VCaP (cell line): ENCODE results near the gene LCP2.

Experiments used
- H3K27ac ChIP-seq: fragments of 450-650 bp; 2 replicates; pipeline ENCODE4 v1.5.1; 2017
- TF ChIP-seq, protein P1 (sequence below): fragments of 450-650 bp; conservative IDR thresholded peaks from 2 replicates; pipeline ENCODE4 v1.5.1; 2017; ENCODE audit warnings: mild to moderate bottlenecking, moderate library complexity

The LCP2 gene

DNA sequence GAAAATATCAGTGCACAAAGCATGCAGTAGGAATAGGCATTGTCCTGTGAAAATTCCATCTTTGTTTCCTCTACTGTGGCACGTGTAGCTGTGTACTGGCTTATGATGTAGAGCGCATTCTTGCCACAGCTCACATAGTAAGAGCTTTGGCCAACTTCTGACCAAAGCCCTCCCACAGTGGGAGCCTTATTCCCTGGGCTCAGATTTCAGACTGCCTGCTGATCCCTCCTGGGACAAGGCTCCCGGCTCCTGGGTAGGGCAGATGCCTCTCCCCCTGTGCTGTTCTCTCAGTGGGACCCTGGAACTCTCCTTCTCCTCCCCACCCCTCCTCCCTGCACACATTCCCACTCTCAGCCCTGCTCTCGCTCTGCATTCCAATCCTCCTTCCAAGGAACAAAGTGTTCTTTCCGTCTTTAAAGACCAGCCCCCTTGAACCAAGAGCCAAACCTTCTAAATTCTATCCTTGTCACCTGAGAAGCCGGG is 17.5 kb downstream of the LCP2 start:
- no peak overlapping the region for H3K27ac ChIP-seq
- TF ChIP-seq, protein P1, sequence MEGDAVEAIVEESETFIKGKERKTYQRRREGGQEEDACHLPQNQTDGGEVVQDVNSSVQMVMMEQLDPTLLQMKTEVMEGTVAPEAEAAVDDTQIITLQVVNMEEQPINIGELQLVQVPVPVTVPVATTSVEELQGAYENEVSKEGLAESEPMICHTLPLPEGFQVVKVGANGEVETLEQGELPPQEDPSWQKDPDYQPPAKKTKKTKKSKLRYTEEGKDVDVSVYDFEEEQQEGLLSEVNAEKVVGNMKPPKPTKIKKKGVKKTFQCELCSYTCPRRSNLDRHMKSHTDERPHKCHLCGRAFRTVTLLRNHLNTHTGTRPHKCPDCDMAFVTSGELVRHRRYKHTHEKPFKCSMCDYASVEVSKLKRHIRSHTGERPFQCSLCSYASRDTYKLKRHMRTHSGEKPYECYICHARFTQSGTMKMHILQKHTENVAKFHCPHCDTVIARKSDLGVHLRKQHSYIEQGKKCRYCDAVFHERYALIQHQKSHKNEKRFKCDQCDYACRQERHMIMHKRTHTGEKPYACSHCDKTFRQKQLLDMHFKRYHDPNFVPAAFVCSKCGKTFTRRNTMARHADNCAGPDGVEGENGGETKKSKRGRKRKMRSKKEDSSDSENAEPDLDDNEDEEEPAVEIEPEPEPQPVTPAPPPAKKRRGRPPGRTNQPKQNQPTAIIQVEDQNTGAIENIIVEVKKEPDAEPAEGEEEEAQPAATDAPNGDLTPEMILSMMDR, result no peak

DNA sequence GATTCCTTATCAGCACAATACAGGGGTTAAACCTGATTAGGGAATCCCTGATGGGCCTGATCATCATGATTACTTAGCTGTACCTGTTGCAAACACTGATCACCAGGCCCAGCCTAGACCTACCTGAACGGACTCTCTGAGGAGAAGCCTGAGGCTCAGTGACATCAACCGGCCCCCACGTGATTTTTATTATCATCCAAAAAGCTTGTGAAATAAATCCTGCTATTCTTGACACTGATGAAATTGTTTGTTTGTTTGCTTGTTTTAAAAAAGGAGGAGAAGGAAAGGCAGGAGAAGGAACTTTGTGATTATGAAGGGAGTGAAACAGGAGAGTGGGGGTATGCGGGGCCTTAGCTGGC is 18.1 kb downstream of the LCP2 start:
- H3K27ac ChIP-seq, result no peak overlapping the region
- TF ChIP-seq, protein P1, result no peak

DNA sequence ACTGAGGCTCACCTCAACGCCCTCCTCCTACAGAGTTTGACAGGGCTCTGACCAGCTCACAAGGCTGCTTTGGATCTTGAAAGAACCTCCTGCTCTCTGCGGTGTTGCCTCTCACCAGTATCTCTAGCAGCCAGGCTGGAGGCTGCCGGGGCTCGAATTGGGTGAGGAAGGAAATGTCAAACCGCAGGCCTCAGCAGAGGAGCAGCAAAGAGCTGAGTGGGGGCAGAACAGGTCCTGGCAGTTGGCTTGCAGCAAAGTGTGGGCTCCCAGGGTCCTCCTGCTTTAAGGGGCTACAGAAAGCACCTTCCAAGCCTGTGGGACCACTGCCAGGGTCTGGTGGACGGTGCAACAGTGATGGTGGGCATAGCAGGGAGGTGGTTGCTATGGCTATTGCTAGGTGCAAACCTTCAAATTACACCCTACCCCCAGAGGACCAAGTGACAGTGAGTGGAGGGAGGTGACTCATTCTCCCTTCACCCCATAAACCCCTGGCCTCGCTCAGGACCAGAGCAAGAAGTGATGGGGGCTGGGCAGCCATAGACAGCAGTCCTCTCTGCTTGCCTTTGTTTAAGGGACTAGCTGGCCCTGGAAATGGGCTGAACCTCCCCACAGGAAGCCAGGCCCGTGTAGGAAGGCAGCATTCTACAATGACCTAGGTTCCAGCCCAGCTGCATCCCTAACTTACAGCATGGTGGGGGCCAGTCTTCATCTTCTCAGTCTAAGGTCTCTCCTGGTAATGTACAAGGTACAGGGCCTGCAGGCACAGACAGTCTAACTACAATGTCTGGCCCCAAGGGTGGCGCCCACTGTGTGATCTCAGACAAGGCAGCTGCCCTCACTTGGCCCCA is 18.7 kb downstream of the LCP2 start:
- TF ChIP-seq, protein P1, result no peak
- H3K27ac ChIP-seq, result no peak overlapping the region

DNA sequence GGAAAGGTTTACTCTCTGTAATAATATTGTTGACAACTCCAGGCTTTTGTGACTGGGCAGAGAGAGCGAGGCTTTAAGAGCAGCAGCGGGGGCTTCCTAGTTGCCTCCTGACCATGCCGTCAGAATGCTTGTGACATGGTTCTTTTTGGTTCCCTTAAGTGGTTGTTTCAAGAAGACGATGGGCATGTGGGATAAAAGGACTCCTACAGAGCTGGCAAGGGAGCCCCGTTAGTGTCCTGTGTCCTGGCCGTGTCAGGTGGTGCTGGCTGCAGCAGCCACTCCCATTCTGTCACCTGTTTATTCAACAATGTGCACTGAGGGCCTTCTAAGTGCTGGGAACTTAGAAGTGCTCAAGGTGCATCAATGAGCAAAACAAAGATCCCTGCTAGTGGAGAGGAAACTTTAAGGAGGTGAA is 19.7 kb downstream of the LCP2 start:
- TF ChIP-seq, protein P1, result no peak
- H3K27ac ChIP-seq, result no peak overlapping the region

DNA sequence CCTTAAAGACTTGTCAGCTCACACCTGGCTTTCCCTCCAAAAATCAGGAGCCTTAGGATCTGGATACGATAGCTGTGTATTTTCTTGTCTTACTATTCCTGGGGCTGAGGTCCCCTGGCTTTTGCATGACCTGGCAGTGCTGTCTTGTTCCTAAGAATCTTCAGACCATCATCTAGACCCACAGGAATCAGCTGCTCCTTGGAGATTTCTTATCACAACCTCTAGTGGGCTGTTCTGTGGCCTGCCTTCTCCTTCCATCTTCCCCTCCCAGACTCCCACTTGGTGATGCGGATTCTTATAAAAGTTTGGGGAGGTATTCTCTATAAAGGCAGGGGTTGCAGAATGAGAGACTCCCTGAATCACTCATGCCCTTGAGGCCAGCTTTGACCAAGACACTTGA is 21.4 kb downstream of the LCP2 start:
- TF ChIP-seq, protein P1, result no peak
- no peak overlapping the region for H3K27ac ChIP-seq

DNA sequence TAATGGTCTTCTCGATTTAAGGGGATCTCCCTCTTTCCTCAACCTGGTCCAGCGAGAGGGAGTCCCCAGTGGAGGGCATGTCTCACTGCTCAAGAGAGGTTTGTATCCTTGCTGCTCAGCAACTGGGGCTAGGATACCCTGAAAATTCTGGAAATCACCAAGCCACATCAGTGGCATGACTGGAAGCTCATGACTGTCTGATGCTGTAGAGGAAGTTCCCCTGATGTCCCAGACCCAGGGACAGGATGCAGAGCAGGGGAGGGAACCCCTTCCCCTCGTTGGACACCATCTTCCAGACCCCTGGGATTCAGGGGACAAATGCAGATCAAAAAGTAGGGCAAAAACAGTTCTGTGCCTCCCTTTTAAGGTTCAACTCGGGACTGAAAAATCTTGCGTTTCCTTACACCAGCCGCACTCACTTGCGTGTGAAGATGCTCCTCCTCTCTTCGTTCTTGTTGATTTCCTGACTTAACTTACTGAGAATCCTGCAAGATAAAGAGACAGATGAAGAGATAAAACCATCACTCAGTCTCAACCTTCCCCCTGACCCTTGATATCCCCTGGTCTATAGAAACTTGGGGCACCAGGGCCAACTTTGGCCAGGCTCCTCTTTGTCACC is 22.1 kb downstream of the LCP2 start:
- TF ChIP-seq, protein P1, result no peak
- no peak overlapping the region for H3K27ac ChIP-seq

DNA sequence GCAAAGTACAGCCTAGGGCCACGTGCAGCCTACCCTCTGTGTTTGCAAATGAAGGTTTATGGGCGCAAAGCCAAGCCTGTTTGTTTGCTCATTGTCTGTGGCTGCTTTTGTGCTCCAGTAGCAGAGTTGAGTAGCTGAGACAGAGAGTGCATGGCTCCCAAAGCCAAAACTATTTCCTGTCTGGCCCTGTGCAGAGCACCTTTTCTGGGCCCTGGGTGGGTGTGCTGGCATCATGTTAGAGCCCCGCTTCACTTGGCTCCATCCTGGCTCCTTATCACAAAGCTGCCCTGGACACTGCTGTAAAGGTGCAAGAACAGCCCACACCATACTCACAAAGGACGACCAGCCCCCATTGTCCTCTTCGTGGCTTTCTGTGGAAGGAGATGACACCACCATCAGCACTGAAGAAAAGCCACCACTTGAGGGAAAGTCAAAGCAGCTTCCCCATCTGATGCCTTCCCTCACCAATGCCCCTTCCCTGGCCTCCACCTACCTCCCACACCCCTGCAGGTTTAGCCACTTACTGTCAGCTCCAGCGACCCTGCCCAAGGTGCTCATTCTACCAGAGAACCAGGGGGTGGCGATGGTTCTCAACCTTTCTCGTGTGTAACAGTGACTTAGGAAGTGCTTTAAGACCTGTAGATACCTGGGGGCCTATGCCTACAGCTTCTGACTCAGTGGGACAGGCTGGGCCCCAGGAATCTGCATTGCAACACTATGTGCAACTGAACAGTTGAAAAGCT is 23.4 kb downstream of the LCP2 start:
- no peak overlapping the region for H3K27ac ChIP-seq
- TF ChIP-seq, protein P1, result no peak; the same call in 1 of the 2 replicates
